Measurements from ENCODE around the gene RIT1.

GRCh38 chr1:155932487-155932886 lies 21.3 kb upstream of the RIT1 start:
- TF ChIP-seq CTCF (IDR thresholded peaks at IDR 0.05) (no peak), POLR2A (IDR thresholded peaks at IDR 0.05) (no peak)

Data from testis (tissue), 2 donors.